ENCODE measurements around the gene THAP2.

Gene THAP2

DNA sequence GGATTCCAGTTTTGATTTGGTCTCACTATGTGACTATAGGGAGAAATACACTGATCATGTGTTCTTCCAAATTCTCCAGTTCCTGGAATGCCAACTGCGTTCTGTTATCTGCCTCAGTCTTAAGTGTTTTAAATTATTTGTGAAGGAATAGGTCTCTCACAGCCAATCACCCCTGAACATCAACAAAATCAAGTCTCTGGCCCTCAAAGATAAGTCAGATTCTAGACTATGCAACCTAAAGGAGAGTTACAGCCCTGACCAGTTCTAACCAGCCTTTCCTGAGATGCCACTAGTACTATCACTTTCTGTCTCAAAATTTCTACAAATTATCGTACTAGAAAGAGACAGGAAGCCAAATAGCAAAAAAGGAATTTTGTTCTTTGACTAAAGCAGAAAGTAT is 22.7 kb upstream of the THAP2 start:
- no peak for TF ChIP-seq Cebpa-rat (IDR thresholded peaks at IDR 0.05)
- Histone ChIP-seq H3K4me3 (no peak overlapping the region), H3K4me2 (no peak overlapping the region), H4K20me1 (peaks cover 50% of the 10 kb centered on the region), H3K4me1 (no peaks in the 10 kb centered on the region), H3K9me3 (no peaks in the 10 kb centered on the region), H3K27ac (no peak overlapping the region), H3K36me3 (peaks cover 90% of the 10 kb centered on the region), H3K9ac (no peak overlapping the region), H3K27me3 (no peaks in the 10 kb centered on the region)

DNA sequence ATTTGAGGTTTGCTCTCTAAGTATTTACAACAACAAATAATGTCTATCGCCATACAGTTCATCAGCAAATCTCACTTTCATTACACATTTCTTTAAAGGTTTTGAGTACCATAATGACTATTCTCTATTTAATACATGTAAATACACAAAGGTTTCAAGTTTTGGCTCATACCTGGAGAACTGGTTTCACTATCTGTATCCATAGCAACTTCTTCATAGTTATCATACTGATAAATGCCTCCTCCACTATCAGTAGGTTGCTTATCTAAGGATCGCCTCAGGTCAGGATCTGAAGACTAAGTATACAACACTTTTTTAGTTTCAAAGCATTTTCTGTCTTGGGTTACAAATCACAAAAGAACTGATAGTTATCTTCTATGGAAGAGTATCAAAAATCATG is 21.8 kb upstream of the THAP2 start:
- Histone ChIP-seq H3K4me1 (no peaks in the 10 kb centered on the region), H3K27ac (no peak overlapping the region), H3K27me3 (no peaks in the 10 kb centered on the region), H3K4me3 (no peak overlapping the region), H4K20me1 (peaks cover 58% of the 10 kb centered on the region), H3K9me3 (no peaks in the 10 kb centered on the region), H3K36me3 (peaks cover 93% of the 10 kb centered on the region), H3K9ac (no peak overlapping the region), H3K4me2 (no peak overlapping the region)
- no peak for TF ChIP-seq Cebpa-rat (IDR thresholded peaks at IDR 0.05)

DNA sequence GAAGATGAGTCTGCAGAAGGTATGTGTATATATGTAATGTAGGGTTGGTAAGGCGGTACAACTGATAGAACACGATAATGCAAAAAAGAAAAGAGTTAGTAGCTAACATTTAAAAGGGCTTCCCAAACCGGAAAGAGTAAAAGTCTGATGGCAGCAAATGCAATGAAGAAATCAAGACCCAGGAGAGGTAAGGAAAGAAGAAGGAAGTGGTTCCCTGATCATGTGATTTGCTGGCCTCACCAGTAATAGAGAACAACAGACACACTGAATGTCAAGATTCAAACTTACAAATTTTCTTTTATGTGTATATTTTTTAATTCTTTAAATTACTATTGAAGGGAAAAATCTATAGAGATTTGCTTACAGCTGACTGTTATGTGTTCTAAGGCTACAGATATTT is 18.8 kb upstream of the THAP2 start:
- Histone ChIP-seq H3K27me3 (no peaks in the 10 kb centered on the region), H3K27ac (no peak overlapping the region), H3K4me3 (no peak overlapping the region), H3K4me2 (no peak overlapping the region), H4K20me1 (peaks cover 59% of the 10 kb centered on the region), H3K4me1 (no peaks in the 10 kb centered on the region), H3K9ac (no peak overlapping the region), H3K36me3 (peaks cover 90% of the 10 kb centered on the region), H3K9me3 (no peaks in the 10 kb centered on the region)
- TF ChIP-seq Cebpa-rat (IDR thresholded peaks at IDR 0.05) = no peak

DNA sequence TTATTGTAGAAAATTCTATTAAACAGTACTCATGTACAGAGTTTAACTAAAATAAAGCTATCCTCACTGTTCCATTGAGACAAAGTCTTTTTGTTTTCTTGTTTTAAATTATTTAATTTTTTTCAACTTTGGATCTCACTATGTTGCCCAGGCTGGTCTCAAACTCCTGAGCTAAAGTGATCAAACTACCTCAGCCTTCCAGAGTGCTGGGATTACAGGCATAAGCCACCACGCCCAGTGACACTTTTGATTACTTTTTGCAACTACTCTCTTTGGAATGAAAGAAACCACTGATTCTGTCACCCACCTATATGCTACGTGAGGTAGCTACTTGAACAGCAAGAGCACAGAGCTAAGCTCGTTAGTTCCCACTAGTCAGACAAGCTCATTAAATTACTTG is 17.6 kb upstream of the THAP2 start:
- Histone ChIP-seq H3K9me3 (no peaks in the 10 kb centered on the region), H4K20me1 (peaks cover 63% of the 10 kb centered on the region), H3K9ac (no peak overlapping the region), H3K4me3 (no peak overlapping the region), H3K27me3 (no peaks in the 10 kb centered on the region), H3K36me3 (peaks cover 93% of the 10 kb centered on the region), H3K4me2 (no peak overlapping the region), H3K4me1 (no peaks in the 10 kb centered on the region), H3K27ac (no peak overlapping the region)
- TF ChIP-seq Cebpa-rat (IDR thresholded peaks at IDR 0.05) = no peak

DNA sequence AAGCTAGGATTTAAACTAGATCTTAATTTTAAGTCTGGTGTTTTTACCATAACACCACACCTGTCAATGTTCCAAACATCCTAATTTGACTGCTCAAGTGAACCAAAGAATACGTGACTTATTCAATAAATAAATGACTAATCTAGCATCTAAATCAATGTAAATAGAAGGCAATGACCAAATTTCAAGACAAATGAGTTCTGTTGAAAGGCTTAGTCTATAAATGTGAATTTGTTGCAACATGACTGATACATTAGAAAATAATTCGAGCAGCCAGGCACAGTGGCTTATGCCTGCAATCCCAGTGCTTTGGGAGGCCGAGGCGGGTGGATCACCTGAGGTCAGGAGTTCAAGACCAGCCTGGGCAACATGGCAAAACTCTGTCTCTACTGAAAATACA is 15.6 kb upstream of the THAP2 start:
- TF ChIP-seq Cebpa-rat (IDR thresholded peaks at IDR 0.05) = no peak
- no peak overlapping the region for H3K4me2 ChIP-seq
- no peak overlapping the region for H3K4me3 ChIP-seq
- H3K9ac ChIP-seq = no peak overlapping the region
- peaks cover 66% of the 10 kb centered on the region for H4K20me1 ChIP-seq
- peaks cover 8% of the 10 kb centered on the region for H3K9me3 ChIP-seq
- peaks cover 92% of the 10 kb centered on the region for H3K36me3 ChIP-seq
- H3K4me1 ChIP-seq = no peaks in the 10 kb centered on the region
- H3K27ac ChIP-seq = no peak overlapping the region
- H3K27me3 ChIP-seq = no peaks in the 10 kb centered on the region

DNA sequence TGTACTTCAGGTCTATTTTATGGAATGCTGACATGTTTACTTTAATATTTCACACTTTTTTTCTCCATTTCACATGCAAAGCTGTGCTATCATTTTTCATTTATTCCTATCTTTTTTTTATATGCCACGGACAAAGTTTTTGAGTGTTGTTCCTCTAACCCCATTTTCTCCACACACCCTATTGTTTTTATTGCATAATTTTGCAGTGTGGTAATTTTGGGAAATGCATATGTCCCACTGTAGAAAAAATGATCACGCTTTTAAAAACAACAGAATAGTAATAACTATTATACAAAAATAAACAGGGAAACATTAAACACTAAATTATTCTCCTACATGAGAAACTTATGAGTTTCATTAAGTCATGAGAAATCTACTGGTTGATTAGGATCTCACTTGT is 14.7 kb upstream of the THAP2 start:
- Histone ChIP-seq H3K4me2 (no peak overlapping the region), H4K20me1 (peaks cover 66% of the 10 kb centered on the region), H3K27me3 (no peaks in the 10 kb centered on the region), H3K9me3 (peaks cover 16% of the 10 kb centered on the region), H3K4me3 (no peak overlapping the region), H3K27ac (no peak overlapping the region), H3K4me1 (no peaks in the 10 kb centered on the region), H3K9ac (no peak overlapping the region), H3K36me3 (peaks cover 92% of the 10 kb centered on the region)
- TF ChIP-seq Cebpa-rat (IDR thresholded peaks at IDR 0.05) = no peak

DNA sequence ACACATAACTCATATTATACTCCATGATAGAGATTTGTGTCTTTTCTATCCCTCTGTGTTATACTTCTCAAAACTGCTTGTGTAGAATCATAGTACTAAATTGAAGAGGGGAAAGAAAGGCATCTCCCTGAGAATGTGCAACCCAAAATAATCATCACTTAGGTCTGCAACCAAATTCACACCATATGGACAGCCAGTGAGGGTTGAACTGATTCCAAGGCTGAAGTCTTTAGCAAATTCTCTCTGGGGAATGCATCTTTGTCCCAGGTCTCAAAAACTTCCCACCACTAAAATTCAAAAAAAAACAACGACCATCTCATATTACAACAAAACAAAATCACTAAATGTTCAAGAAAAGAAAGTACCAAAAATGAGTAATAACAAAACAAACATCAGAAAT is 11.4 kb upstream of the THAP2 start:
- Histone ChIP-seq H4K20me1 (peaks cover 54% of the 10 kb centered on the region), H3K27me3 (no peaks in the 10 kb centered on the region), H3K4me3 (no peak overlapping the region), H3K36me3 (peaks cover 91% of the 10 kb centered on the region), H3K27ac (no peak overlapping the region), H3K9me3 (peaks cover 30% of the 10 kb centered on the region), H3K9ac (no peak overlapping the region), H3K4me2 (no peak overlapping the region), H3K4me1 (no peaks in the 10 kb centered on the region)
- no peak for TF ChIP-seq Cebpa-rat (IDR thresholded peaks at IDR 0.05)

DNA sequence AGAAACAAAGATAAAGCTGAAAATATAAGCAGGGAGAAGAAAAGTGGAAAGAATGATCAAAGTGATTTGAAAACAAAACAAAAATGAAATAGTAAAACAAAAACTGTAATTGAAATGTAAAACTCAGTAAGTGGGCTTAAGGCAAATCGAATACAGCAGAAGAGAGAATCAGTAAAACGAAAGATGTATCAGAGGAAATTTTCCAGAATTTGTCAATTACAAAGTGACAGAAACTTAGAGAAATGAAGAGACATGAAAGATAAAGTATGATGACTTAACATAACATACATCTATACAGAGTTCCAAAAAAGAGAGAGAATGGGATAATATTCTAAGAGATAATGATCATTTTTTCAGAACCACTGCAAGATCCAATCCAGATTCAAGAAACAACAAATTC is 11.0 kb upstream of the THAP2 start:
- H3K4me1 ChIP-seq = no peaks in the 10 kb centered on the region
- H3K9ac ChIP-seq = no peak overlapping the region
- H3K9me3 ChIP-seq = peaks cover 32% of the 10 kb centered on the region
- no peak for TF ChIP-seq Cebpa-rat (IDR thresholded peaks at IDR 0.05)
- H3K27ac ChIP-seq = no peak overlapping the region
- H4K20me1 ChIP-seq = peaks cover 50% of the 10 kb centered on the region
- no peaks in the 10 kb centered on the region for H3K27me3 ChIP-seq
- no peak overlapping the region for H3K4me2 ChIP-seq
- H3K36me3 ChIP-seq = peaks cover 93% of the 10 kb centered on the region
- no peak overlapping the region for H3K4me3 ChIP-seq

DNA sequence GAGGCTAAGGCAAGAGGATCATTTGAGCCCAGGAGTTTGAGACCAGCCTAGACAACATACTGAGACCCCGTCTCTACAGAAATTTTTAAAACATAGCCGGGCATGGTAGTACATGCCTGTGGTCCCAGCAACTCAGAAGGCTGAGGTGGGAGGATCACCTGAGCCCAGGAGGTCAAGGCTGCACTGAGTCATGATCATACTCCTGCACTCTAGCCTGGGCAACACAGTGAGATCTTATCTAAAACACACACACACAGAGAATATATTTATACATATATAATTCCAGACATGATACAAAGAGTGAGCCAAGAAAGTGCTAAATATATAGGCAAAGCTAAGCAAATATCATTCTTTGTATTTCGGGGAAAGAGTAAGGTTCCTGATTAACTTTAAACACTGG is 9.9 kb upstream of the THAP2 start:
- Histone ChIP-seq H3K27ac (no peak overlapping the region), H4K20me1 (peaks cover 39% of the 10 kb centered on the region), H3K4me3 (0 out of 2 replicates have a peak overlapping the region, but pooled peaks have one; percentile 14), H3K4me2 (no peak overlapping the region), H3K9ac (no peak overlapping the region), H3K27me3 (no peaks in the 10 kb centered on the region), H3K4me1 (no peaks in the 10 kb centered on the region), H3K9me3 (peaks cover 32% of the 10 kb centered on the region), H3K36me3 (peaks cover 93% of the 10 kb centered on the region)
- TF ChIP-seq Cebpa-rat (IDR thresholded peaks at IDR 0.05) = no peak

DNA sequence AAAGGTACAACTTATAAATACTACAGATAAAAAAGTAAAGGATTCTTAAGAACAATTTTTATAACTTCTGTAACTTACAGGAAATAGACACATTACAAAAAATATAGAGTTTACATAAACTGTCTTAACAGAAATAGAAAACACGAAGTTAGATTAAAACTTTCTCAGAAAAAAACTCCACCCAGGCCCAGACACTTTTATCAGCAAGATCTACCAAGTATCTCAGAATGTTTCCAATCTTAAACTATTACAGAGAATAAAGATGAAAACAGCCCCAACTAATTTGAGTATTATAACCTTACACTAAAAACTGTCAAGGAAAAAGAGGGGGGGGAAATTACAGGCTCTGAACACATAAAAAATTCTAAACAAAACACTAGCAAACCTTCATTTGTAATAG is 8.6 kb upstream of the THAP2 start:
- Histone ChIP-seq H3K4me2 (no peak overlapping the region), H3K4me1 (no peaks in the 10 kb centered on the region), H3K36me3 (peaks cover 93% of the 10 kb centered on the region), H3K27me3 (no peaks in the 10 kb centered on the region), H4K20me1 (peaks cover 35% of the 10 kb centered on the region), H3K27ac (no peak overlapping the region), H3K9me3 (peaks cover 32% of the 10 kb centered on the region), H3K9ac (no peak overlapping the region), H3K4me3 (no peak overlapping the region)
- no peak for TF ChIP-seq Cebpa-rat (IDR thresholded peaks at IDR 0.05)

DNA sequence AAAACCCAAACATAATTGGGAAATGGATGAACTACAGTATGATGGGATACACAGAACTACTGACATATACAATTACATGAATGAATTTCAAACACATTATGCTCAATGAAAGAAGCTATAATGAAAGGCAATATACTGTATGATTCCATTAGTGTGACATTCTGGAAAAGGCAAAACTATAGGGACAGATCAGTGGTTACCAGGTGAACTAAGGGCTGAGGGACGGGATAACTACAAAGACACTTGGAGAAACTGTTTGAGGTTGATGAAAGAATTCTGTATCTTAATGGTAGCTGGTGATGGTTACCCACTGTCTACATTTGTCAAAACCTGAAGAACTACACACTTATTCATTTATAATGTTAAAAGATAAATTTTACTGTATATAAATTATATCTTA is 8.2 kb upstream of the THAP2 start:
- TF ChIP-seq Cebpa-rat (IDR thresholded peaks at IDR 0.05) = no peak
- H3K9ac ChIP-seq = no peak overlapping the region
- peaks cover 32% of the 10 kb centered on the region for H3K9me3 ChIP-seq
- peaks cover 35% of the 10 kb centered on the region for H4K20me1 ChIP-seq
- H3K36me3 ChIP-seq = peaks cover 89% of the 10 kb centered on the region
- no peaks in the 10 kb centered on the region for H3K27me3 ChIP-seq
- no peak overlapping the region for H3K4me3 ChIP-seq
- H3K4me2 ChIP-seq = no peak overlapping the region
- no peak overlapping the region for H3K27ac ChIP-seq
- peaks cover 3% of the 10 kb centered on the region; the same call in 1 of the 2 replicates for H3K4me1 ChIP-seq

Measured in BLaER1 (cell line).